IMR-90 (cell line): ENCODE data around the gene GLRX5. TPM values are rescaled to one million over a fixed set of nuclear protein-coding genes. Genes with fewer than 3 reads are reported as not detected.
A peak's percentile ranks its signal among the peaks of the same experiment; 100 is the strongest.

ENCODE experiments used
- ATAC-seq: fragments of 200-7000 bp; cut with Tn5 transposase; 2 replicates; pipeline ENCODE4 v1.9.1; 2020; ENCODE audit warnings: low read depth, mild to moderate bottlenecking, moderate library complexity
- BruUV-seq: library from RNA; stranded (reverse); fragments of 400-500 nt; replicated peaks from 2 replicates; lab custom pipeline; 2021; lab: Mats Ljungman, UMichigan
- CTCF ChIA-PET: fragments of 300-600 bp; formaldehyde crosslinking; extraction: SDS; loops from one replicate; lab custom pipeline; 2021; ENCODE audit warnings: antibody characterized with exemption; lab: Yijun Ruan, JAX
- POLR2A ChIA-PET: fragments of 300-600 bp; sonication (Branson Sonifier 250); formaldehyde crosslinking; loops from one replicate; lab custom pipeline; 2022; ENCODE audit warnings: antibody characterized with exemption; ENCODE audit not compliant: unreplicated experiment; lab: Charles Lee
- DNase-seq: peaks from one replicate; pipeline ENCODE4 v3.0.0; 2013
- H2AFZ ChIP-seq: replicated peaks from 2 replicates; pipeline ENCODE3; 2013; ENCODE audit warnings: low read length, mild to moderate bottlenecking; ENCODE audit not compliant: poor library complexity
- H2AK5ac ChIP-seq: 2 replicates; pipeline ENCODE4 v1.6.1; 2013; ENCODE audit warnings: low read depth, low read length, inconsistent platforms
- H2AK9ac ChIP-seq: replicated peaks from 2 replicates; pipeline ENCODE3; 2013; ENCODE audit warnings: mild to moderate bottlenecking, low read depth, low read length, moderate library complexity; ENCODE audit not compliant: poor library complexity
- H2BK120ac ChIP-seq: 2 replicates; pipeline ENCODE4 v1.6.1; 2013; ENCODE audit warnings: low read depth, low read length, inconsistent platforms
- H2BK15ac ChIP-seq: 3 replicates; pipeline ENCODE4 v1.6.1; 2013; ENCODE audit warnings: low read depth, low read length, inconsistent platforms
- H2BK20ac ChIP-seq: 2 replicates; pipeline ENCODE4 v1.6.1; 2013; ENCODE audit warnings: low read depth, mild to moderate bottlenecking, inconsistent platforms, low read length, moderate library complexity
- H2BK5ac ChIP-seq: 2 replicates; pipeline ENCODE4 v1.6.1; 2013; ENCODE audit warnings: mild to moderate bottlenecking, low read depth, low read length, inconsistent platforms; ENCODE audit not compliant: poor library complexity, severe bottlenecking
- H3K14ac ChIP-seq: replicated peaks from 2 replicates; pipeline ENCODE4 v1.6.1; 2013; ENCODE audit warnings: low read depth, low read length, inconsistent platforms
- H3K18ac ChIP-seq: 2 replicates; pipeline ENCODE4 v1.6.1; 2013; ENCODE audit warnings: low read depth, low read length, control low read depth
- H3K23ac ChIP-seq: 2 replicates; pipeline ENCODE4 v1.6.1; 2013; ENCODE audit warnings: low read depth, low read length, inconsistent platforms
- H3K27ac ChIP-seq: 2 replicates; pipeline ENCODE4 v1.5.1; 2013; ENCODE audit warnings: mild to moderate bottlenecking, control low read depth, low read length; ENCODE audit not compliant: insufficient read depth
- H3K27me3 ChIP-seq: 2 replicates; pipeline ENCODE4 v1.6.1; 2013; ENCODE audit warnings: low read length; ENCODE audit not compliant: control insufficient read depth, insufficient read depth
- H3K36me3 ChIP-seq: 2 replicates; pipeline ENCODE4 v1.6.1; 2013; ENCODE audit warnings: low read length, mixed read lengths; ENCODE audit not compliant: control insufficient read depth, insufficient read depth
- H3K4ac ChIP-seq: 2 replicates; pipeline ENCODE4 v1.6.1; 2013; ENCODE audit warnings: low read depth, low read length, inconsistent platforms
- H3K4me1 ChIP-seq: 2 replicates; pipeline ENCODE4 v1.6.1; 2013; ENCODE audit warnings: low read length, mixed read lengths; ENCODE audit not compliant: control insufficient read depth, insufficient read depth
- H3K4me2 ChIP-seq: 2 replicates; pipeline ENCODE4 v1.6.1; 2013; ENCODE audit warnings: low read depth, mild to moderate bottlenecking, control low read depth, low read length, moderate library complexity
- H3K4me3 ChIP-seq: 2 replicates; pipeline ENCODE4 v1.5.1; 2013; ENCODE audit warnings: low read depth, mild to moderate bottlenecking, control low read depth, low read length, moderate library complexity; ENCODE audit not compliant: insufficient read depth
- H3K56ac ChIP-seq: 2 replicates; pipeline ENCODE4 v1.6.1; 2013; ENCODE audit warnings: low read length, inconsistent platforms; ENCODE audit not compliant: insufficient read depth; ENCODE audit errors: extremely low read depth
- H3K79me1 ChIP-seq, 2 experiments: 2 replicates each; pipeline ENCODE4 v1.6.1; 2013; ENCODE audit warnings: low read length in 2 of 2, inconsistent platforms in 1 of 2, low read depth in 1 of 2
- H3K9ac ChIP-seq: 2 replicates; pipeline ENCODE4 v1.6.1; 2013; ENCODE audit warnings: low read depth, low read length, control low read depth
- H3K9me1 ChIP-seq: 2 replicates; pipeline ENCODE4 v1.6.1; 2013; ENCODE audit warnings: low read length, inconsistent platforms; ENCODE audit not compliant: insufficient read depth
- H3K9me3 ChIP-seq: 2 replicates; pipeline ENCODE4 v1.6.1; 2013; ENCODE audit warnings: low read length; ENCODE audit not compliant: control insufficient read depth, insufficient read depth
- H4K20me1 ChIP-seq: 2 replicates; pipeline ENCODE4 v1.6.1; 2013; ENCODE audit warnings: low read length, inconsistent platforms; ENCODE audit not compliant: insufficient read depth
- H4K5ac ChIP-seq: 2 replicates; pipeline ENCODE4 v1.6.1; 2013; ENCODE audit warnings: mild to moderate bottlenecking, low read depth, low read length, control low read depth
- H4K8ac ChIP-seq, 2 experiments: 2 replicates each; pipeline ENCODE4 v1.6.1; 2013; ENCODE audit warnings: low read depth in 2 of 2, low read length in 2 of 2, control low read depth in 1 of 2, inconsistent platforms in 1 of 2
- H4K91ac ChIP-seq: 2 replicates; pipeline ENCODE4 v1.6.1; 2013; ENCODE audit warnings: low read depth, low read length, inconsistent platforms; ENCODE audit not compliant: insufficient read depth
- CHD1 ChIP-seq: IDR thresholded peaks from 2 replicates; pipeline ENCODE4 v1.6.1; 2012; ENCODE audit warnings: low read depth, low read length, improper control_type of control experiment
- MAFK ChIP-seq: IDR thresholded peaks from 2 replicates; pipeline ENCODE4 v1.6.1; 2012; ENCODE audit warnings: low read depth, low read length, improper control_type of control experiment
- MAZ ChIP-seq: IDR thresholded peaks from 2 replicates; pipeline ENCODE4 v1.6.1; 2012; ENCODE audit warnings: low read depth, mild to moderate bottlenecking, low read length, improper control_type of control experiment, moderate library complexity, borderline replicate concordance
- MXI1 ChIP-seq: IDR thresholded peaks from 2 replicates; pipeline ENCODE4 v1.6.1; 2012; ENCODE audit warnings: low read depth, mild to moderate bottlenecking, low read length, moderate library complexity, borderline replicate concordance
- POLR2A ChIP-seq: IDR thresholded peaks from 2 replicates; pipeline ENCODE4 v1.6.1; 2012; ENCODE audit warnings: mild to moderate bottlenecking, low read depth, low read length
- RAD21 ChIP-seq: IDR thresholded peaks from 2 replicates; pipeline ENCODE4 v1.6.1; 2012; ENCODE audit warnings: low read length, improper control_type of control experiment
- USF2 ChIP-seq: fragments of 150-350 bp; IDR thresholded peaks from 2 replicates; pipeline ENCODE4 v1.6.1; 2017; ENCODE audit warnings: mild to moderate bottlenecking, antibody characterized with exemption, low read length, low read depth
- WGBS, 2 experiments: methylation state at CpG; one replicate each; pipeline versions ENCODE4 v1.1.5 to v1.1.7; 2013; ENCODE audit warnings: missing lambda C conversion rate in 2 of 2; ENCODE audit not compliant: insufficient read length in 1 of 2; ENCODE audit errors: extremely low coverage in 2 of 2; 5-methylcytosine and 5-hydroxymethylcytosine counted together
- dilution Hi-C: fragments of 300-500 bp; cut with HindIII; formaldehyde crosslinking; loops from one replicate; pipeline ENCODE4 v1.14.3; 2018; ENCODE audit warnings: low sequenced_read_pairs; ENCODE audit not compliant: unreplicated experiment
- in situ Hi-C: fragments of 300-500 bp; cut with MboI; formaldehyde crosslinking; loops from 3 replicates; pipeline ENCODE4 v1.14.3; 2019; ENCODE audit warnings: low sequenced_read_pairs, inconsistent platforms, mixed read lengths
- intact Hi-C: fragments of 100-400 bp; cut with micrococcal nuclease; formaldehyde crosslinking; loops from 2 replicates; pipeline ENCODE4 v1.10.0; 2022
- polyA plus RNA-seq, 3 experiments: library from polyadenylated mRNA; depleted of rRNA; stranded (reverse); fragments of >200 nt; gene quantifications; 2 replicates each; pipeline ENCODE4 v1.2.3, GENCODE V29; 2012; ENCODE audit warnings: low replicate concordance in 1 of 3
- total RNA-seq: library from RNA; depleted of rRNA; stranded (reverse); fragments of >200 nt; gene quantifications from 2 replicates; pipeline ENCODE4 v1.2.3, GENCODE V29; 2012

The GLRX5 gene
- total and polyA plus RNA-seq, 2 of the 4 experiments (the other 2 are of a cell fraction), result 32.4 to 40.4 TPM

GRCh38 chr14:95496111-95496681 is 38.7 kb upstream of the GLRX5 start:
- Histone ChIP-seq H3K79me1 (peaks cover 0 to 65% of the 10 kb centered on the region in 2 experiments; a peak in 2 of 4 replicates), H3K56ac (no peak overlapping the region), H2BK5ac (no peak overlapping the region), H3K4me3 (no peak overlapping the region), H3K18ac (no peak overlapping the region), H3K9me1 (peaks cover 24% of the 10 kb centered on the region), H4K91ac (peak overlapping the region; percentile 48; the same call in 1 of the 2 replicates), H2AK5ac (peak overlapping the region; percentile 57; the same call in 1 of the 2 replicates), H3K4me1 (peaks cover 26% of the 10 kb centered on the region), H3K36me3 (no peaks in the 10 kb centered on the region), H3K14ac (peak overlapping the region; percentile 34; the same call in 1 of the 2 replicates), H4K20me1 (peaks cover 1% of the 10 kb centered on the region; the same call in 1 of the 2 replicates), H2BK15ac (no peak overlapping the region; the same call in 2 of the 3 replicates), H4K8ac (peak overlapping the region in 1 of 2 experiments; percentile 30; a peak in 1 of 4 replicates), H2BK20ac (0 out of 2 replicates have a peak overlapping the region, but pooled peaks have one; percentile 4), H3K27ac (peak overlapping the region; percentile 35; the same call in 1 of the 2 replicates), H3K9me3 (no peaks in the 10 kb centered on the region), H3K27me3 (no peaks in the 10 kb centered on the region), H4K5ac (no peak overlapping the region), H2AFZ (no peak overlapping the region), H2BK120ac (peak overlapping the region; percentile 47), H3K23ac (peak overlapping the region; percentile 60), H3K4me2 (0 out of 2 replicates have a peak overlapping the region, but pooled peaks have one; percentile 6), H3K9ac (no peak overlapping the region), H2AK9ac (no peak overlapping the region), H3K4ac (peak overlapping the region; percentile 45)
- dilution Hi-C loops (no loop called here), intact Hi-C loops (no loop called here), in situ Hi-C loops (no loop called here)
- ATAC-seq, result peak; percentile 2; the same call in 1 of the 2 replicates
- POLR2A ChIA-PET, result no interaction called here
- no TSS peak for BruUV-seq
- WGBS, 2 experiments, result no CpG with 5 or more reads among the region's 4 CpGs
- CTCF ChIA-PET, result interaction anchor here (1.0 to 1.4 kb wide), 3 partner anchors 8 to 54 kb away, joined by 3 to 4 read pairs (median 3); no protein-coding TSS in a partner anchor
- no peak for TF ChIP-seq MAFK
- no peak for TF ChIP-seq RAD21
- no peak for TF ChIP-seq MXI1
- no peak for TF ChIP-seq MAZ
- no peak for TF ChIP-seq POLR2A
- TF ChIP-seq CHD1, result no peak
- TF ChIP-seq USF2, result no peak
- DNase-seq, result no peak
